CD4-positive, alpha-beta T cell treated with Interleukin-15 for 4 hours (primary cell): Measurements from ENCODE around the gene PCDHGA7.
"Not testable (repeated sequence)": the region's sequence is repeated elsewhere in the genome, so short reads cannot be mapped to it uniquely, and the experiment has no call there.

Experiments used
- DNase-seq: peaks from one replicate; pipeline ENCODE4 v3.0.0-alpha.2; 2020; ENCODE audit warnings: low spot score

PCDHGA7 gene

GRCh38 chr5:141398608-141399007 is 16.1 kb downstream of the PCDHGA7 start:
- no peak for DNase-seq

- no peak for DNase-seq
These were observed 17.2 kb downstream of the PCDHGA7 start for GRCh38 chr5:141399555-141400258.

- no peak for DNase-seq
These were observed 20.2 kb downstream of the PCDHGA7 start, which contains the start of gene PCDHGA9 for GRCh38 chr5:141402553-141403243. TSS of gene PCDHGA9 (plus strand) at chr5:141402778. CDS start at chr5:141402953, 175 bp downstream.

GRCh38 chr5:141403387-141403786 is 20.8 kb downstream of the PCDHGA7 start:
- DNase-seq: no peak

- DNase-seq: peak; percentile 26
These were observed 25.4 kb downstream of the PCDHGA7 start, which contains the start of gene PCDHGB6 for GRCh38 chr5:141407790-141408505. TSS of gene PCDHGB6 (plus strand) at chr5:141408021. CDS start at chr5:141408203, 182 bp downstream.

- no peak for DNase-seq
These were observed 27.2 kb downstream of the PCDHGA7 start for GRCh38 chr5:141409598-141410306.

GRCh38 chr5:141411575-141411974 is 29.0 kb downstream of the PCDHGA7 start:
- DNase-seq: peak; percentile 23

- DNase-seq: peak; percentile 58
These were observed 30.5 kb downstream of the PCDHGA7 start, which contains the start of gene PCDHGA10 for GRCh38 chr5:141412854-141413539. TSS of gene PCDHGA10 (plus strand) at chr5:141412987. CDS start at chr5:141413176, 189 bp downstream.

- DNase-seq: no peak
These were observed 31.1 kb downstream of the PCDHGA7 start for GRCh38 chr5:141413540-141414069.

- not testable (repeated sequence) for DNase-seq
These were observed 32.2 kb downstream of the PCDHGA7 start for GRCh38 chr5:141414548-141415274.

- not testable (repeated sequence) for DNase-seq
These were observed 32.7 kb downstream of the PCDHGA7 start for GRCh38 chr5:141415275-141415618.

GRCh38 chr5:141417494-141418172 is 35.1 kb downstream of the PCDHGA7 start, which contains the start of gene PCDHGB7:
TSS of gene PCDHGB7 (plus strand) at chr5:141417677. CDS start at chr5:141417860, 183 bp downstream.
- DNase-seq: peak; percentile 32

GRCh38 chr5:141419074-141419880 is 36.7 kb downstream of the PCDHGA7 start:
- no peak for DNase-seq

GRCh38 chr5:141420855-141421488 is 38.4 kb downstream of the PCDHGA7 start, which contains the start of gene PCDHGA11:
TSS of gene PCDHGA11 (plus strand) at chr5:141421051. CDS start at chr5:141421228, 177 bp downstream.
- DNase-seq: peak; percentile 42

GRCh38 chr5:141421489-141421855 is 38.9 kb downstream of the PCDHGA7 start:
- DNase-seq: no peak

GRCh38 chr5:141422742-141423291 is 40.3 kb downstream of the PCDHGA7 start:
- DNase-seq: no peak

GRCh38 chr5:141427783-141428426 is 45.4 kb downstream of the PCDHGA7 start:
- DNase-seq: no peak
